ENCODE results near the gene MED25. TPM values are rescaled to one million over a fixed set of nuclear protein-coding genes. Genes with fewer than 3 reads are reported as not detected.

Gene MED25

Small RNA genes within 50 kb of the gene (small RNA-seq; reads per million reads assigned to genes)
- gene MIR4749 (ENCODE audit: low read depth) (not detected), gene MIR6799 (ENCODE audit: low read depth) (0.86 reads per million)
